ENCODE measurements around the gene TRAPPC8.

GRCh38 chr18:31983976-31984375 is 41.0 kb upstream of the TRAPPC8 start:
- TF ChIP-seq CTCF (IDR thresholded peaks at IDR 0.05) (no peak), POLR2A (IDR thresholded peaks at IDR 0.05) (no peak)
